Endodermal cell (in vitro differentiated cells): ENCODE measurements around the gene ZBTB25. TPM values are rescaled to one million over a fixed set of nuclear protein-coding genes. Genes with fewer than 3 reads are reported as not detected.

Experiments
- DNase-seq: peaks from one replicate; pipeline ENCODE4 v3.0.0-alpha.2; 2017
- H3K27ac ChIP-seq: 2 replicates; pipeline ENCODE4 v1.5.1; 2013; ENCODE audit warnings: mild to moderate bottlenecking, low read depth, low read length, moderate library complexity
- H3K27me3 ChIP-seq: 2 replicates; pipeline ENCODE4 v1.6.1; 2013; ENCODE audit warnings: mild to moderate bottlenecking, low read length, moderate library complexity; ENCODE audit not compliant: insufficient read depth, control insufficient read depth, poor library complexity, severe bottlenecking
- H3K36me3 ChIP-seq: 2 replicates; pipeline ENCODE4 v1.7.0; 2013; ENCODE audit warnings: mild to moderate bottlenecking, low read length, moderate library complexity; ENCODE audit not compliant: control insufficient read depth, insufficient read depth
- H3K4me1 ChIP-seq: one replicate; pipeline ENCODE4 v1.7.0; 2013; ENCODE audit warnings: low read length; ENCODE audit not compliant: control insufficient read depth, insufficient read depth
- H3K4me3 ChIP-seq: 2 replicates; pipeline ENCODE4 v1.5.1; 2013; ENCODE audit warnings: mild to moderate bottlenecking, low read length, moderate library complexity
- H3K9ac ChIP-seq: 2 replicates; pipeline ENCODE4 v1.6.1; 2013; ENCODE audit warnings: mild to moderate bottlenecking, low read length, moderate library complexity; ENCODE audit not compliant: poor library complexity, severe bottlenecking; ENCODE audit errors: extremely low read depth
- H3K9me3 ChIP-seq: 2 replicates; pipeline ENCODE4 v1.6.1; 2013; ENCODE audit warnings: mild to moderate bottlenecking, low read length, moderate library complexity; ENCODE audit not compliant: control insufficient read depth
- H3K27ac Mint-ChIP-seq: 2 replicates; pipeline ENCODE4 v1.8.0; 2020; ENCODE audit warnings: mixed read lengths
- H3K27me3 Mint-ChIP-seq: 2 replicates; pipeline ENCODE4 v1.8.0; 2021; ENCODE audit warnings: mild to moderate bottlenecking, mixed read lengths; ENCODE audit not compliant: insufficient read depth
- H3K36me3 Mint-ChIP-seq: 2 replicates; pipeline ENCODE4 v1.8.0; 2020; ENCODE audit warnings: low read depth, mixed read lengths
- H3K4me1 Mint-ChIP-seq: 2 replicates; pipeline ENCODE4 v1.8.0; 2020; ENCODE audit warnings: mixed read lengths
- H3K4me3 Mint-ChIP-seq: 2 replicates; pipeline ENCODE4 v1.8.0; 2020; ENCODE audit warnings: mild to moderate bottlenecking, moderate library complexity, mixed read lengths
- H3K9me3 Mint-ChIP-seq: 2 replicates; pipeline ENCODE4 v1.8.0; 2020; ENCODE audit warnings: mild to moderate bottlenecking, mixed read lengths
- CTCF ChIP-seq: fragments of 200-600 bp; sonication (generic); conservative IDR thresholded peaks from 2 replicates; pipeline ENCODE4 v1.5.0; 2021; ENCODE audit warnings: antibody characterized with exemption, mild to moderate bottlenecking
- WGBS, 2 experiments: methylation state at CpG; one replicate each; pipeline versions ENCODE4 v1.1.5 to v1.1.7; 2013; ENCODE audit warnings: missing lambda C conversion rate in 2 of 2, mixed read lengths in 1 of 2; ENCODE audit not compliant: insufficient coverage in 1 of 2, insufficient read length in 1 of 2; 5-methylcytosine and 5-hydroxymethylcytosine counted together
- total RNA-seq, 2 donors: library from RNA; stranded (reverse); fragmentation: NEBNext Ultra II Directional in 1 of 2; extraction: Animal tissue kit (Norgen Biotek cat#: 25700) in 1 of 2; gene quantifications; 2 replicates in 1 of 2; 3 replicates in 1 of 2; pipeline ENCODE4 v1.2.1, GENCODE V29; 2021

The ZBTB25 gene
- total RNA-seq, 2 donors from 2014 or later, result 14.0 to 17.0 TPM

- H3K27ac Mint-ChIP-seq, result no peak within 1 kb of the TSS
- Histone ChIP-seq H3K9me3 (no peaks in the 10 kb centered on the region), H3K9ac (no peak within 1 kb of the TSS), H3K4me1 (no peaks in the 10 kb centered on the region), H3K4me3 (peak within 1 kb of the TSS; percentile 77), H3K36me3 (no peaks in the 10 kb centered on the region), H3K27ac (no peak within 1 kb of the TSS), H3K27me3 (peaks cover 38% of the 10 kb centered on the region)
- peaks cover 25% of the 10 kb centered on the region for H3K27me3 Mint-ChIP-seq
- peak; percentile 56 for DNase-seq
- no peaks in the 10 kb centered on the region for H3K9me3 Mint-ChIP-seq
- TF ChIP-seq CTCF, result no peak
- H3K4me3 Mint-ChIP-seq, result peak within 1 kb of the TSS; percentile 51
- WGBS, 2 experiments, result 7 to 12% methylated on average over 25 to 54 of the region's 54 CpGs
- no peaks in the 10 kb centered on the region for H3K36me3 Mint-ChIP-seq
- peaks cover 8% of the 10 kb centered on the region for H3K4me1 Mint-ChIP-seq
Measured at GRCh38 chr14:64549791-64550620, 46.4 kb upstream of the ZBTB25 start, which contains the start of gene PPP1R36. Gene PPP1R36, plus strand, starts transcription at chr14:64549961. Its CDS starts 37 bp downstream, at chr14:64549998.

DNA sequence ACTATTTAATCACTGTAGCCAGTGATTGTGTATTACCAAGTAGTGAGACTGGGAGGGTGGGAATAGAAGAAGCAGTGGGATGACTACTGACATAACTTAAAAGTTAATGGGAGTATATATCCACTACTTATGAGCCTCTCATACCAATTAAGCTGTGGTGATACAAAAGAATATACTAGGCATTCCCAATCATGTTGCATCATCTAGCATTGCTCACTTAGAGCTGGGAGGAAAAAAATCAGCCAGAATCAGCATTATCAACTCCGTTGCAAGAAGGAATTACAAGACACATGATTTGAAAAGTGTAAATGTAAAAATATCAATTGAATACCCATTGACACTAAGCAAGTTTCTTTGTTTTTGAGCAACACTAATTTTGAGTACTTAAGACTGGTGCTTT, 45.4 kb upstream of the ZBTB25 start:
- no peak for TF ChIP-seq CTCF
- Histone ChIP-seq H3K27me3 (peaks cover 41% of the 10 kb centered on the region), H3K4me3 (no peak overlapping the region), H3K9ac (no peak overlapping the region), H3K27ac (no peak overlapping the region), H3K4me1 (no peaks in the 10 kb centered on the region), H3K9me3 (no peaks in the 10 kb centered on the region), H3K36me3 (no peaks in the 10 kb centered on the region)
- peaks cover 12% of the 10 kb centered on the region for H3K4me1 Mint-ChIP-seq
- H3K36me3 Mint-ChIP-seq, result no peaks in the 10 kb centered on the region
- 100% methylated on average over 1 of the region's 1 CpG for WGBS, 2 experiments
- H3K9me3 Mint-ChIP-seq, result no peaks in the 10 kb centered on the region
- no peak overlapping the region for H3K27ac Mint-ChIP-seq
- H3K27me3 Mint-ChIP-seq, result peaks cover 25% of the 10 kb centered on the region
- no peak overlapping the region for H3K4me3 Mint-ChIP-seq
- DNase-seq, result no peak

GRCh38 chr14:64544607-64545312, 41.1 kb upstream of the ZBTB25 start:
- Mint-ChIP-seq H3K36me3 (peaks cover 11% of the 10 kb centered on the region), H3K27me3 (peaks cover 17% of the 10 kb centered on the region), H3K4me3 (no peak overlapping the region), H3K27ac (no peak overlapping the region), H3K9me3 (peaks cover 26% of the 10 kb centered on the region), H3K4me1 (peaks cover 12% of the 10 kb centered on the region)
- no peak for DNase-seq
- Histone ChIP-seq H3K4me1 (peaks cover 4% of the 10 kb centered on the region), H3K36me3 (no peaks in the 10 kb centered on the region), H3K27me3 (peaks cover 53% of the 10 kb centered on the region), H3K27ac (no peak overlapping the region), H3K9ac (no peak overlapping the region), H3K9me3 (peaks cover 14% of the 10 kb centered on the region), H3K4me3 (no peak overlapping the region)
- no peak for TF ChIP-seq CTCF
- 55 to 73% methylated on average over 2 to 5 of the region's 5 CpGs for WGBS, 2 experiments
